A549 (cell line): ENCODE data around the gene FRMD8. TPM values are rescaled to one million over a fixed set of nuclear protein-coding genes. Genes with fewer than 3 reads are reported as not detected.
A peak's percentile ranks its signal among the peaks of the same experiment; 100 is the strongest.

Source experiments
- ATAC-seq, 2 experiments: fragments of 200-7000 bp in 1 of 2; fragments of >200 bp in 1 of 2; cut with Nextera tagmentation in 1 of 2; cut with Tn5 transposase in 1 of 2; 3 replicates each; pipeline versions ENCODE4 v1.8.0 to v1.9.1; 2018 to 2020; ENCODE audit warnings: mild to moderate bottlenecking in 1 of 2, moderate library complexity in 1 of 2
- CTCF ChIA-PET: fragments of 300-600 bp; sonication (Branson Sonifier 250); formaldehyde crosslinking; extraction: SDS; loops from one replicate; lab custom pipeline; 2021; ENCODE audit warnings: antibody characterized with exemption, inconsistent platforms; lab: Yijun Ruan, JAX
- POLR2A ChIA-PET: fragments of 350-600 bp; formaldehyde crosslinking; extraction: SDS; loops from one replicate; lab custom pipeline; 2021; ENCODE audit warnings: antibody characterized with exemption, inconsistent platforms; lab: Yijun Ruan, JAX
- DNase-seq, 2 experiments: peaks; one replicate each; pipeline versions ENCODE4 v3.0.0 to v3.0.0-alpha.2; 2011 to 2016; ENCODE audit warnings: low read depth in 1 of 2, low spot score in 1 of 2
- FAIRE-seq: peaks from 2 replicates; lab custom pipeline; 2011; peaks lifted over from hg19 to GRCh38; lab: Jason Lieb, UNC
- H3K27ac ChIP-seq, 2 experiments: fragments of >200 bp; sonication (Bioruptor Twin); formaldehyde crosslinking; 3 replicates each; pipeline ENCODE4 v1.5.1; 2016 to 2017
- H3K4me1 ChIP-seq: fragments of >200 bp; sonication (Bioruptor Twin); formaldehyde crosslinking; 3 replicates; pipeline ENCODE4 v1.6.1; 2016
- H3K4me2 ChIP-seq: fragments of >200 bp; sonication (Bioruptor Twin); formaldehyde crosslinking; 3 replicates; pipeline ENCODE4 v1.6.1; 2016
- H3K4me3 ChIP-seq: fragments of >200 bp; sonication (Bioruptor Twin); formaldehyde crosslinking; 3 replicates; pipeline ENCODE4 v1.5.1; 2016
- H3K9me3 ChIP-seq: fragments of >200 bp; sonication (Bioruptor Twin); formaldehyde crosslinking; 3 replicates; pipeline ENCODE4 v1.6.1; 2016
- ATOH8 ChIP-seq: fragments of 250-450 bp; sonication (Bioruptor Pico); IDR thresholded peaks from 2 replicates; pipeline ENCODE4 v1.5.0; 2020; ENCODE audit warnings: low read depth, mild to moderate bottlenecking, moderate library complexity
- BCL3 ChIP-seq: fragments of >200 bp; sonication (Bioruptor Twin); formaldehyde crosslinking; IDR thresholded peaks from 3 replicates; pipeline ENCODE4 v1.6.1; 2016
- BHLHE40 ChIP-seq: IDR thresholded peaks from 2 replicates; pipeline ENCODE4 v1.6.1; 2012; ENCODE audit warnings: low read depth, low read length, inconsistent platforms
- CEBPB ChIP-seq, 2 experiments: fragments of >200 bp in 1 of 2; sonication (Bioruptor Twin) in 1 of 2; formaldehyde crosslinking in 1 of 2; IDR thresholded peaks; 2 replicates each; pipeline ENCODE4 v1.6.1; 2012 to 2016
- CHD4 ChIP-seq: fragments of 200-600 bp; sonication (generic); IDR thresholded peaks from 2 replicates; pipeline ENCODE4 v1.6.1; 2016; ENCODE audit warnings: antibody characterized with exemption, mild to moderate bottlenecking, borderline replicate concordance
- E2F6 ChIP-seq: IDR thresholded peaks from 2 replicates; pipeline ENCODE4 v1.6.1; 2012; ENCODE audit warnings: low read depth, borderline replicate concordance
- ESRRA ChIP-seq: fragments of 150-350 bp; IDR thresholded peaks from 2 replicates; pipeline ENCODE4 v1.6.1; 2014; ENCODE audit warnings: mild to moderate bottlenecking, low read length, borderline replicate concordance
- FOSL2 ChIP-seq, 2 experiments: fragments of 450-650 bp in 1 of 2; fragments of >200 bp in 1 of 2; sonication (Bioruptor Twin) in 1 of 2; formaldehyde crosslinking; IDR thresholded peaks; 2 replicates each; pipeline versions ENCODE4 v1.5.0 to v1.6.1; 2016 to 2020; ENCODE audit warnings: mild to moderate bottlenecking in 1 of 2, moderate library complexity in 1 of 2
- FOXS1 ChIP-seq: fragments of 250-450 bp; sonication (Bioruptor Pico); IDR thresholded peaks from 2 replicates; pipeline ENCODE4 v1.5.0; 2020; ENCODE audit warnings: mild to moderate bottlenecking, moderate library complexity
- GATA3 ChIP-seq: IDR thresholded peaks from 2 replicates; pipeline ENCODE4 v1.6.1; 2012; ENCODE audit warnings: borderline replicate concordance
- HDAC2 ChIP-seq: fragments of 200-600 bp; sonication (generic); IDR thresholded peaks from 2 replicates; pipeline ENCODE4 v1.6.1; 2016
- HMGXB4 ChIP-seq: fragments of 250-450 bp; sonication (Bioruptor Pico); IDR thresholded peaks from 2 replicates; pipeline ENCODE4 v1.5.0; 2021; ENCODE audit warnings: mild to moderate bottlenecking, moderate library complexity, borderline replicate concordance
- HOXA7 ChIP-seq: fragments of 250-450 bp; sonication (Bioruptor Pico); IDR thresholded peaks from 2 replicates; pipeline ENCODE4 v1.5.0; 2020; ENCODE audit warnings: mild to moderate bottlenecking, moderate library complexity
- HOXB5 ChIP-seq: fragments of 250-450 bp; sonication (Bioruptor Pico); IDR thresholded peaks from 2 replicates; pipeline ENCODE4 v1.5.0; 2020; ENCODE audit warnings: mild to moderate bottlenecking, moderate library complexity
- JUNB ChIP-seq: fragments of >200 bp; sonication (Bioruptor Twin); formaldehyde crosslinking; IDR thresholded peaks from 2 replicates; pipeline ENCODE4 v1.6.1; 2016
- KDM1A ChIP-seq: fragments of 200-600 bp; sonication (generic); IDR thresholded peaks from 2 replicates; pipeline ENCODE4 v1.6.1; 2016; ENCODE audit warnings: low read depth, mild to moderate bottlenecking
- KDM5A ChIP-seq: fragments of 200-600 bp; sonication (generic); IDR thresholded peaks from 2 replicates; pipeline ENCODE4 v1.6.1; 2016; ENCODE audit warnings: antibody characterized with exemption, mild to moderate bottlenecking
- MAFK ChIP-seq: fragments of 450-650 bp; IDR thresholded peaks from 2 replicates; pipeline ENCODE4 v1.6.1; 2014; ENCODE audit not compliant: partially characterized antibody
- MAZ ChIP-seq: fragments of 150-350 bp; IDR thresholded peaks from 2 replicates; pipeline ENCODE4 v1.6.1; 2014; ENCODE audit warnings: antibody characterized with exemption, low read depth, low read length, borderline replicate concordance
- NPAS2 ChIP-seq: fragments of 250-450 bp; sonication (Bioruptor Pico); IDR thresholded peaks from 2 replicates; pipeline ENCODE4 v1.8.0; 2022; ENCODE audit warnings: mild to moderate bottlenecking, moderate library complexity, borderline replicate concordance
- PHF8 ChIP-seq: fragments of 200-600 bp; sonication (generic); IDR thresholded peaks from 2 replicates; pipeline ENCODE4 v1.6.1; 2016; ENCODE audit warnings: low read depth, mild to moderate bottlenecking, antibody characterized with exemption, moderate library complexity, borderline replicate concordance
- POLR2A ChIP-seq: IDR thresholded peaks from 2 replicates; pipeline ENCODE4 v1.6.1; 2012; ENCODE audit warnings: mild to moderate bottlenecking, low read length
- POLR2AphosphoS2 ChIP-seq: conservative IDR thresholded peaks from 2 replicates; pipeline ENCODE4 v1.6.1; 2012; ENCODE audit warnings: low read length, improper control_type of control experiment, inconsistent platforms
- RAD21 ChIP-seq, 2 experiments: fragments of >200 bp in 1 of 2; sonication (Bioruptor Twin) in 1 of 2; formaldehyde crosslinking in 1 of 2; IDR thresholded peaks in 1 of 2; conservative IDR thresholded peaks in 1 of 2; 2 replicates in 1 of 2; 3 replicates in 1 of 2; pipeline ENCODE4 v1.6.1; 2012 to 2018; ENCODE audit warnings: inconsistent platforms in 1 of 2
- RARB ChIP-seq: fragments of 250-450 bp; sonication (Bioruptor Pico); IDR thresholded peaks from 2 replicates; pipeline ENCODE4 v1.8.0; 2021; ENCODE audit warnings: mild to moderate bottlenecking, moderate library complexity
- TFCP2L1 ChIP-seq: fragments of 250-450 bp; sonication (Bioruptor Pico); IDR thresholded peaks from 2 replicates; pipeline ENCODE4 v1.5.0; 2021; ENCODE audit warnings: mild to moderate bottlenecking
- TP53 ChIP-seq: fragments of 250-450 bp; sonication (Bioruptor Pico); IDR thresholded peaks from 2 replicates; pipeline ENCODE4 v1.5.0; 2021; ENCODE audit warnings: mild to moderate bottlenecking, moderate library complexity
- USF2 ChIP-seq: fragments of 450-650 bp; IDR thresholded peaks from 2 replicates; pipeline ENCODE4 v1.6.1; 2014; ENCODE audit warnings: antibody characterized with exemption
- ZFP36 ChIP-seq: fragments of 450-650 bp; IDR thresholded peaks from 2 replicates; pipeline ENCODE4 v1.6.1; 2014; ENCODE audit warnings: borderline replicate concordance; ENCODE audit not compliant: partially characterized antibody
- ZSCAN20 ChIP-seq: fragments of 250-450 bp; sonication (Bioruptor Pico); IDR thresholded peaks from 2 replicates; pipeline ENCODE4 v1.8.0; 2022; ENCODE audit warnings: mild to moderate bottlenecking, moderate library complexity
- WGBS: methylation state at CpG from one replicate; pipeline ENCODE4 v1.1.6; 2017; ENCODE audit errors: missing lambda C conversion rate; 5-methylcytosine and 5-hydroxymethylcytosine counted together
- polyA plus RNA-seq, 4 experiments: library from polyadenylated mRNA; depleted of rRNA in 3 of 4; stranded (reverse); fragments of >200 nt; fragmentation: RNase III in 1 of 4; extraction: RNeasy Plus Mini Kit Qiagen cat#74134 plus additional on column Dnase treatment in 1 of 4; gene quantifications; 2 replicates in 3 of 4; 3 replicates in 1 of 4; pipeline ENCODE4 v1.2.3, GENCODE V29; 2011 to 2017

Gene FRMD8
- polyA plus RNA-seq, 2 of the 4 experiments (the other 2 are of a cell fraction), result 12.9 to 20.0 TPM

- TF ChIP-seq HMGXB4, result no peak
- no peak for TF ChIP-seq HOXB5
- TF ChIP-seq KDM1A, result no peak
- no peak for TF ChIP-seq ATOH8 (CRISPR knock-in tag)
- TF ChIP-seq RARB (CRISPR knock-in tag), result peak; percentile 29; the same call in 1 of the 2 replicates
- TF ChIP-seq NPAS2 (CRISPR knock-in tag), result no peak
- no peak; the same call in none of the 2 replicates for TF ChIP-seq PHF8
- no peak for TF ChIP-seq JUNB
- peak; percentile 15; the same call in 2 of the 3 replicates for TF ChIP-seq BCL3
- no peak for TF ChIP-seq ZFP36
- no peak for TF ChIP-seq CHD4
- no peak for TF ChIP-seq MAFK
- no peak for TF ChIP-seq E2F6
- TF ChIP-seq MAZ, result no peak
These were observed 37.2 kb downstream of the FRMD8 start (continued) for GRCh38 chr11:65423516-65424204.

GRCh38 chr11:65424205-65425104 lies 38.0 kb downstream of the FRMD8 start:
- no peak for ATAC-seq
- CTCF ChIA-PET, result interaction anchor here (1.2 to 17.0 kb wide), 5 partner anchors 8 to 86 kb away, joined by 5 to 208 read pairs (median 5); partner anchors contain the start of genes FRMD8 and SLC25A45
- peak; percentile 27 for TF ChIP-seq TFCP2L1 (CRISPR knock-in tag)
- no peak for TF ChIP-seq FOSL2 (IDR thresholded peaks at IDR 0.05)
- no peak; the same call in 1 of the 2 replicates for TF ChIP-seq FOSL2 (CRISPR knock-in tag; IDR thresholded peaks at IDR 0.05)
- no peak for TF ChIP-seq BHLHE40
- TF ChIP-seq CEBPB (IDR thresholded peaks at IDR 0.05), result peak in 1 of 2 experiments; percentile 4; a peak in 1 of 4 replicates
- TF ChIP-seq FOXS1 (CRISPR knock-in tag), result no peak
- no peak for TF ChIP-seq ESRRA
- TF ChIP-seq POLR2AphosphoS2, result peak; percentile 94
- TF ChIP-seq TP53 (CRISPR knock-in tag), result peak; percentile 80
- TF ChIP-seq POLR2A, result peak; percentile 60
- TF ChIP-seq ATOH8 (CRISPR knock-in tag), result peak; percentile 24; the same call in 1 of the 2 replicates
- TF ChIP-seq HOXA7 (CRISPR knock-in tag), result peak; percentile 54
- TF ChIP-seq RAD21 (conservative IDR thresholded peaks at IDR 0.05 in 1 of 2, IDR thresholded peaks at IDR 0.05 in 1 of 2), result no peak
- TF ChIP-seq USF2, result no peak; the same call in 1 of the 2 replicates
- TF ChIP-seq HDAC2, result no peak
- peak; percentile 74 for TF ChIP-seq HOXB5
- TF ChIP-seq PHF8, result peak; percentile 21
- no peak for TF ChIP-seq JUNB
- no peak for TF ChIP-seq KDM5A
- TF ChIP-seq GATA3, result peak; percentile 27
- peak; percentile 10; the same call in 1 of the 2 replicates for TF ChIP-seq ZSCAN20

More at GRCh38 chr11:65424205-65425104, 38.0 kb downstream of the FRMD8 start:
- Histone ChIP-seq H3K4me3 (peak overlapping the region; percentile 95), H3K4me2 (peak overlapping the region; percentile 89), H3K9me3 (no peaks in the 10 kb centered on the region), H3K4me1 (peaks cover 20% of the 10 kb centered on the region), H3K27ac (peak overlapping the region; percentile 97 to 100)
- FAIRE-seq, result no peak
- peak in 1 of 2 experiments; percentile 73 for DNase-seq
- WGBS, result under 1% methylated on average over 18 of the region's 18 CpGs
- POLR2A ChIA-PET, result interaction anchor here (0.5 to 17.5 kb wide), 15 partner anchors 7 to 191 kb away, joined by 3 to 756 read pairs (median 4); partner anchors contain the start of genes FRMD8, MALAT1, NEAT1 and PCNX3
